A673 (cell line): ENCODE measurements around the gene FADD. TPM values are rescaled to one million over a fixed set of nuclear protein-coding genes. Genes with fewer than 3 reads are reported as not detected.

ENCODE experiments used
- BruUV-seq: library from RNA; stranded (reverse); fragments of 400-500 nt; replicated peaks from 2 replicates; lab custom pipeline; 2021; lab: Mats Ljungman, UMichigan
- CTCF ChIA-PET: fragments of 300-600 bp; sonication (Branson Sonifier 250); formaldehyde crosslinking; loops from one replicate; lab custom pipeline; 2022; ENCODE audit warnings: antibody characterized with exemption; lab: Charles Lee
- POLR2A ChIA-PET: fragments of 300-600 bp; sonication (Branson Sonifier 250); formaldehyde crosslinking; loops from one replicate; lab custom pipeline; 2022; ENCODE audit warnings: antibody characterized with exemption; ENCODE audit not compliant: low non-redundant PET; lab: Charles Lee
- DNase-seq: peaks from one replicate; pipeline ENCODE4 v3.0.0-alpha.2; 2015; ENCODE audit warnings: low spot score
- H3K27ac ChIP-seq: fragments of 200-600 bp; sonication (generic); 2 replicates; pipeline ENCODE4 v1.5.1; 2016; ENCODE audit warnings: mixed run types, low read depth, mild to moderate bottlenecking, mixed read lengths, antibody characterized with exemption, low read length; ENCODE audit not compliant: poor library complexity, severe bottlenecking
- H3K27me3 ChIP-seq: fragments of 200-600 bp; sonication (generic); replicated peaks from 2 replicates; pipeline ENCODE4 v1.6.1; 2017; ENCODE audit warnings: mixed run types, low read depth, mild to moderate bottlenecking, mixed read lengths, antibody characterized with exemption, low read length; ENCODE audit not compliant: insufficient read depth, poor library complexity
- H3K36me3 ChIP-seq: fragments of 200-600 bp; sonication (generic); 2 replicates; pipeline ENCODE4 v1.6.1; 2016; ENCODE audit warnings: mixed run types, mild to moderate bottlenecking, mixed read lengths, antibody characterized with exemption, low read length; ENCODE audit not compliant: insufficient read depth, poor library complexity, severe bottlenecking
- H3K4me1 ChIP-seq: fragments of 200-600 bp; sonication (generic); 2 replicates; pipeline ENCODE4 v1.6.1; 2017; ENCODE audit warnings: mixed run types, mild to moderate bottlenecking, mixed read lengths, antibody characterized with exemption, low read length; ENCODE audit not compliant: insufficient read depth, poor library complexity, severe bottlenecking
- H3K4me3 ChIP-seq: fragments of 200-600 bp; sonication (generic); 2 replicates; pipeline ENCODE4 v1.5.1; 2016; ENCODE audit warnings: low read depth, mixed run types, mild to moderate bottlenecking, mixed read lengths, low read length; ENCODE audit not compliant: poor library complexity, severe bottlenecking
- H3K9me3 ChIP-seq: fragments of 200-600 bp; sonication (generic); 2 replicates; pipeline ENCODE4 v1.6.1; 2016; ENCODE audit warnings: mixed run types, low read depth, mild to moderate bottlenecking, mixed read lengths, antibody characterized with exemption, low read length; ENCODE audit not compliant: poor library complexity, severe bottlenecking
- EZH2 ChIP-seq: fragments of 200-600 bp; sonication (generic); IDR thresholded peaks from 2 replicates; pipeline ENCODE4 v1.6.1; 2017; ENCODE audit warnings: borderline replicate concordance, low read depth, mild to moderate bottlenecking, mixed read lengths, antibody characterized with exemption, low read length; ENCODE audit not compliant: poor library complexity, severe bottlenecking
- intact Hi-C: fragments of 100-400 bp; cut with micrococcal nuclease; formaldehyde crosslinking; loops from one replicate; pipeline ENCODE4 v1.10.0; 2022; ENCODE audit not compliant: unreplicated experiment
- total RNA-seq: library from RNA; stranded (reverse); gene quantifications from 2 replicates; pipeline ENCODE4 v1.2.3, GENCODE V29; 2021
- TF ChIP-seq, protein P1 (sequence below): fragments of 300-800, 200-600 bp; sonication (generic); conservative IDR thresholded peaks from 2 replicates; pipeline ENCODE4 v1.5.1; 2017; ENCODE audit warnings: low read depth, mild to moderate bottlenecking, antibody characterized with exemption, low read length, moderate library complexity, mixed read lengths

The FADD gene
- total RNA-seq, 1 experiment from 2014 or later = 62.7 TPM

DNA sequence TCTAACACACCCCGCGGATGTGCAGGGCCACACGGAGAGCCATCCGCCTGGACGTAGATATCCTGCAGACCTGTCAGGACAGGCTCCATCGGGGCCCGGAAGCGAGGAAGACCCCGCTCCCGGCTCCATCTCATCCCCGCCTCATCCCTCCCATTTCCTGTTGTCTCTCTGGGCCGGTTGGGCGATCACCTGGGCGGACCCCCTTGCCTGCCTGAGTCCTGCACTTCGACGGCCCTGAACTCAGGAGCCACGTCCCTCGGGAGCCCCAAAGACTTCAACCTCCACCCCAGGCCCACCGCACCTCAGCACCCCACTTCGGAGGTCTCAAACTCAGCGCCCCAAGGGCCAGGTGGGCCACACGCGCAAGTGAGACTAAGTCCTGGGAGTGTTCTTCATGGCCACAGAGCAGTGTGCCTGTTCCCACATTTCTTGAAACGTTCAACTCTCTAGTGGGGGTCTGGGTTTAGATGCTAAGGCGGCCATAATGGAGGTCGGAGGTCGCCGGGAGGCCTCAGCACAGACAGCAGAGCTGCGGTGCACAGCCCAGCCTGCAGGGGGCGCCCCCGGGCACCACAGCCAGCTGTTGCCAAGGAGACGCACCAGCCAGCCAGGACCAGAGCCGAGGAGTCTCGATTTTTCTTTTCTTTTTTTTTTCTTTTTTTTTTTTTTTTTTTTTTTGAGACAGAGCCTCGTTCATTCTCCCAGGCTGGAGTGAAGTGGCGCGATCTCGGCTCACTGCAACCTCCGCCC is 26.0 kb upstream of the FADD start:
- intact Hi-C loops = no loop called here

DNA sequence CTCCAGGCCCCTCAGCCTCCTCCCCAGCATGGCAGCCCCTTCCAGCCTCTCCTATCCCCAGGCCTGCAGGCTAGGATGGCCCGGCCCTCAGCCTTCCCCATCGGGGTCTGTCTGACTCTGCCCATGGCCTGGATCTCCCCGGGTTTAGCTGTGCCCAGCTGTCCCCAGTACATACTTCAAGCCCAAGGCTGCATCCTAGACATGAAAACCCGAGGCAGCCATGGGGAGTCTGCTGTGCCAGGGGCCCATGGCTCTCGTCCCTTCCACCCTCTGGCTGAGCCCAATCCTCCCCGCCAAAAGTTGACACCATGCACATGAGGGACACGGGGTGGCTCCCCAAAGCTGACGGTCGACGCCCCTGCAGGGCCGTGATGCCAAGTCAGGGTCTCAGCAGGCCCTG is 22.2 kb upstream of the FADD start:
- Histone ChIP-seq H3K4me3 (no peak overlapping the region), H3K27me3 (no peaks in the 10 kb centered on the region), H3K4me1 (no peaks in the 10 kb centered on the region), H3K9me3 (no peaks in the 10 kb centered on the region), H3K36me3 (no peaks in the 10 kb centered on the region), H3K27ac (no peak overlapping the region)
- no TSS peak for BruUV-seq
- TF ChIP-seq, protein P1, sequence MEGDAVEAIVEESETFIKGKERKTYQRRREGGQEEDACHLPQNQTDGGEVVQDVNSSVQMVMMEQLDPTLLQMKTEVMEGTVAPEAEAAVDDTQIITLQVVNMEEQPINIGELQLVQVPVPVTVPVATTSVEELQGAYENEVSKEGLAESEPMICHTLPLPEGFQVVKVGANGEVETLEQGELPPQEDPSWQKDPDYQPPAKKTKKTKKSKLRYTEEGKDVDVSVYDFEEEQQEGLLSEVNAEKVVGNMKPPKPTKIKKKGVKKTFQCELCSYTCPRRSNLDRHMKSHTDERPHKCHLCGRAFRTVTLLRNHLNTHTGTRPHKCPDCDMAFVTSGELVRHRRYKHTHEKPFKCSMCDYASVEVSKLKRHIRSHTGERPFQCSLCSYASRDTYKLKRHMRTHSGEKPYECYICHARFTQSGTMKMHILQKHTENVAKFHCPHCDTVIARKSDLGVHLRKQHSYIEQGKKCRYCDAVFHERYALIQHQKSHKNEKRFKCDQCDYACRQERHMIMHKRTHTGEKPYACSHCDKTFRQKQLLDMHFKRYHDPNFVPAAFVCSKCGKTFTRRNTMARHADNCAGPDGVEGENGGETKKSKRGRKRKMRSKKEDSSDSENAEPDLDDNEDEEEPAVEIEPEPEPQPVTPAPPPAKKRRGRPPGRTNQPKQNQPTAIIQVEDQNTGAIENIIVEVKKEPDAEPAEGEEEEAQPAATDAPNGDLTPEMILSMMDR = no peak
- no peak for TF ChIP-seq EZH2
- intact Hi-C loops = no loop called here
- DNase-seq = no peak
- POLR2A ChIA-PET = no interaction called here
- CTCF ChIA-PET = no interaction called here

More for the DNA sequence above, 26.0 kb upstream of the FADD start:
- POLR2A ChIA-PET = interaction anchor here (0.6 kb wide), 1 partner anchor 216 kb away, joined by 13 read pairs; no protein-coding TSS in a partner anchor
- DNase-seq = peak; percentile 61
- H3K9me3 ChIP-seq = no peaks in the 10 kb centered on the region
- BruUV-seq = no TSS peak
- H3K27me3 ChIP-seq = no peaks in the 10 kb centered on the region
- no peaks in the 10 kb centered on the region for H3K4me1 ChIP-seq
- H3K27ac ChIP-seq = no peak overlapping the region
- no peaks in the 10 kb centered on the region for H3K36me3 ChIP-seq
- no peak overlapping the region for H3K4me3 ChIP-seq
- CTCF ChIA-PET = no interaction called here
- no peak for TF ChIP-seq EZH2
- TF ChIP-seq, protein P1 = peak; percentile 84

DNA sequence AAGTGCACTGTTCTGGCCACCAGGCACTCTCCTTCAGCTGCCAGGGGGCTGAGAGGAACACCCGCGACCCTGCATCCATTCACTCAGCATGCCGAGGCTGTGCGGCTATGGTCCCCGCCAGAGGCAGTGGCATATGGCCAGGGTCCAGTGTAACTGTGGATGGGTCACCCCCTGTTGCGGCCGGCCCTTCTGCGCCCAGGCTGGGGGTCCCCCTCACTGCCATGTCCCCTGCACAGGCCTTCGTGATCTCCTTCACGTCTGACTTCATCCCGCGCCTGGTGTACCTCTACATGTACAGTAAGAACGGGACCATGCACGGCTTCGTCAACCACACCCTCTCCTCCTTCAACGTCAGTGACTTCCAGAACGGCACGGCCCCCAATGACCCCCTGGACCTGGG is 20.8 kb upstream of the FADD start:
- ChIA-PET CTCF (interaction anchor here (0.6 kb wide), 1 partner anchor 15 kb away, joined by 11 read pairs; no protein-coding TSS in a partner anchor), POLR2A (no interaction called here)
- H3K4me3 ChIP-seq = no peak overlapping the region
- no peak for TF ChIP-seq EZH2
- TF ChIP-seq, protein P1 = no peak
- BruUV-seq = no TSS peak
- H3K9me3 ChIP-seq = no peaks in the 10 kb centered on the region
- DNase-seq = no peak
- H3K36me3 ChIP-seq = no peaks in the 10 kb centered on the region
- no peak overlapping the region for H3K27ac ChIP-seq
- no peaks in the 10 kb centered on the region for H3K4me1 ChIP-seq
- intact Hi-C loops = no loop called here
- H3K27me3 ChIP-seq = no peaks in the 10 kb centered on the region
